ENCODE results near the gene HMGN2. TPM values are rescaled to one million over a fixed set of nuclear protein-coding genes. Genes with fewer than 3 reads are reported as not detected.
A peak's percentile ranks its signal among the peaks of the same experiment; 100 is the strongest.

HMGN2 gene
- total and polyA plus RNA-seq, 2 experiments from 2014 or later, result 330 to 1,122 TPM

DNA sequence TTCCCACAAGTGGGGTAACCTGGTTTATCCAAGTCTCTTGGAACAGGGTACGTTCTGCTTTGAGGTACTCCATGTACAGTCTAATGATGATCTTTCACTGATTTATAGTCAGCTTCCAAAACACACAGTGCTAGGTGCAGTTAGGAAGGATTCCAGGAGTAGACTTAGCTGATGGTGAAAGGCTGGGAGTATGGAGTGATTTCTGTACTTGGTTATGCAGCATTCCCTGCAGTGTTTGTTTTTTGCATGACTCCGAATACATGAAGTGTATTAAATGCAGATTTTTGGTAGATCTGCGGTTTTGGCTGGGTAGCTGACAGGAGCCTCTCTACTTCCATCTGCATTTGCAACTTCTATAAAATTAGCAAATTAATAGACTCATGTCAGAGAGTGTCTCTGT lies 3.7 kb downstream of the HMGN2 start:
- peaks cover 27% of the 10 kb centered on the region for H4K20me1 ChIP-seq (replicated peaks; ENCODE audit: insufficient read depth)
- H3K27me3 ChIP-seq (ENCODE audit: insufficient read depth), result peaks cover 4% of the 10 kb centered on the region; the same call in 1 of the 2 replicates
- H3K4me2 ChIP-seq, result no peak overlapping the region
- H2AFZ ChIP-seq, result no peak overlapping the region
- H3K79me2 ChIP-seq (replicated peaks; ENCODE audit: insufficient read depth), result peaks cover 23% of the 10 kb centered on the region
- H3K4me3 ChIP-seq, result no peak overlapping the region
- H3K36me3 ChIP-seq (ENCODE audit: insufficient read depth), result peaks cover 44% of the 10 kb centered on the region
- H3K4me1 ChIP-seq (ENCODE audit: insufficient read depth), result peaks cover 15% of the 10 kb centered on the region
- H3F3A ChIP-seq (replicated peaks; ENCODE audit: low read depth), result peaks cover 47% of the 10 kb centered on the region
- Mint-ChIP-seq H3K27me3 (ENCODE audit: insufficient read depth, low read depth, poor library complexity) (peaks cover 23% of the 10 kb centered on the region), H3K36me3 (ENCODE audit: low read depth) (peaks cover 55% of the 10 kb centered on the region), H3K4me3 (no peak overlapping the region), H3K4me1 (peaks cover 24% of the 10 kb centered on the region), H3K27ac (no peak overlapping the region), H3K9me3 (peaks cover 3% of the 10 kb centered on the region; the same call in 1 of the 3 replicates)
- TF ChIP-seq POLR2AphosphoS5 (IDR thresholded peaks at IDR 0.05; ENCODE audit: low read depth), result no peak
- TF ChIP-seq STAT1 (IDR thresholded peaks at IDR 0.05; ENCODE audit: unreplicated experiment), result no peak
- no peak for TF ChIP-seq ZNF331 (CRISPR knock-in tag; IDR thresholded peaks at IDR 0.05; ENCODE audit: low read depth)
- TF ChIP-seq, protein P1, sequence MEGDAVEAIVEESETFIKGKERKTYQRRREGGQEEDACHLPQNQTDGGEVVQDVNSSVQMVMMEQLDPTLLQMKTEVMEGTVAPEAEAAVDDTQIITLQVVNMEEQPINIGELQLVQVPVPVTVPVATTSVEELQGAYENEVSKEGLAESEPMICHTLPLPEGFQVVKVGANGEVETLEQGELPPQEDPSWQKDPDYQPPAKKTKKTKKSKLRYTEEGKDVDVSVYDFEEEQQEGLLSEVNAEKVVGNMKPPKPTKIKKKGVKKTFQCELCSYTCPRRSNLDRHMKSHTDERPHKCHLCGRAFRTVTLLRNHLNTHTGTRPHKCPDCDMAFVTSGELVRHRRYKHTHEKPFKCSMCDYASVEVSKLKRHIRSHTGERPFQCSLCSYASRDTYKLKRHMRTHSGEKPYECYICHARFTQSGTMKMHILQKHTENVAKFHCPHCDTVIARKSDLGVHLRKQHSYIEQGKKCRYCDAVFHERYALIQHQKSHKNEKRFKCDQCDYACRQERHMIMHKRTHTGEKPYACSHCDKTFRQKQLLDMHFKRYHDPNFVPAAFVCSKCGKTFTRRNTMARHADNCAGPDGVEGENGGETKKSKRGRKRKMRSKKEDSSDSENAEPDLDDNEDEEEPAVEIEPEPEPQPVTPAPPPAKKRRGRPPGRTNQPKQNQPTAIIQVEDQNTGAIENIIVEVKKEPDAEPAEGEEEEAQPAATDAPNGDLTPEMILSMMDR (conservative IDR thresholded peaks at IDR 0.05; ENCODE audit: low read depth in 2 of 2), result no peak
- TF ChIP-seq NANOG (IDR thresholded peaks at IDR 0.05; ENCODE audit: borderline replicate concordance), result no peak
- TF ChIP-seq JUNB (IDR thresholded peaks at IDR 0.05; ENCODE audit: unreplicated experiment), result no peak
- TF ChIP-seq EZH2 (IDR thresholded peaks at IDR 0.05; ENCODE audit: low read depth, unreplicated experiment), result no peak
- TF ChIP-seq, protein P2, sequence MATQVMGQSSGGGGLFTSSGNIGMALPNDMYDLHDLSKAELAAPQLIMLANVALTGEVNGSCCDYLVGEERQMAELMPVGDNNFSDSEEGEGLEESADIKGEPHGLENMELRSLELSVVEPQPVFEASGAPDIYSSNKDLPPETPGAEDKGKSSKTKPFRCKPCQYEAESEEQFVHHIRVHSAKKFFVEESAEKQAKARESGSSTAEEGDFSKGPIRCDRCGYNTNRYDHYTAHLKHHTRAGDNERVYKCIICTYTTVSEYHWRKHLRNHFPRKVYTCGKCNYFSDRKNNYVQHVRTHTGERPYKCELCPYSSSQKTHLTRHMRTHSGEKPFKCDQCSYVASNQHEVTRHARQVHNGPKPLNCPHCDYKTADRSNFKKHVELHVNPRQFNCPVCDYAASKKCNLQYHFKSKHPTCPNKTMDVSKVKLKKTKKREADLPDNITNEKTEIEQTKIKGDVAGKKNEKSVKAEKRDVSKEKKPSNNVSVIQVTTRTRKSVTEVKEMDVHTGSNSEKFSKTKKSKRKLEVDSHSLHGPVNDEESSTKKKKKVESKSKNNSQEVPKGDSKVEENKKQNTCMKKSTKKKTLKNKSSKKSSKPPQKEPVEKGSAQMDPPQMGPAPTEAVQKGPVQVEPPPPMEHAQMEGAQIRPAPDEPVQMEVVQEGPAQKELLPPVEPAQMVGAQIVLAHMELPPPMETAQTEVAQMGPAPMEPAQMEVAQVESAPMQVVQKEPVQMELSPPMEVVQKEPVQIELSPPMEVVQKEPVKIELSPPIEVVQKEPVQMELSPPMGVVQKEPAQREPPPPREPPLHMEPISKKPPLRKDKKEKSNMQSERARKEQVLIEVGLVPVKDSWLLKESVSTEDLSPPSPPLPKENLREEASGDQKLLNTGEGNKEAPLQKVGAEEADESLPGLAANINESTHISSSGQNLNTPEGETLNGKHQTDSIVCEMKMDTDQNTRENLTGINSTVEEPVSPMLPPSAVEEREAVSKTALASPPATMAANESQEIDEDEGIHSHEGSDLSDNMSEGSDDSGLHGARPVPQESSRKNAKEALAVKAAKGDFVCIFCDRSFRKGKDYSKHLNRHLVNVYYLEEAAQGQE (IDR thresholded peaks at IDR 0.05; ENCODE audit: unreplicated experiment), result no peak
- no peak for TF ChIP-seq ZNF114 (CRISPR knock-in tag; IDR thresholded peaks at IDR 0.05)
- TF ChIP-seq, protein P3, sequence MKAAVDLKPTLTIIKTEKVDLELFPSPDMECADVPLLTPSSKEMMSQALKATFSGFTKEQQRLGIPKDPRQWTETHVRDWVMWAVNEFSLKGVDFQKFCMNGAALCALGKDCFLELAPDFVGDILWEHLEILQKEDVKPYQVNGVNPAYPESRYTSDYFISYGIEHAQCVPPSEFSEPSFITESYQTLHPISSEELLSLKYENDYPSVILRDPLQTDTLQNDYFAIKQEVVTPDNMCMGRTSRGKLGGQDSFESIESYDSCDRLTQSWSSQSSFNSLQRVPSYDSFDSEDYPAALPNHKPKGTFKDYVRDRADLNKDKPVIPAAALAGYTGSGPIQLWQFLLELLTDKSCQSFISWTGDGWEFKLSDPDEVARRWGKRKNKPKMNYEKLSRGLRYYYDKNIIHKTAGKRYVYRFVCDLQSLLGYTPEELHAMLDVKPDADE (IDR thresholded peaks at IDR 0.05), result no peak
- TF ChIP-seq CREB1 (CRISPR knock-in tag; IDR thresholded peaks at IDR 0.05; ENCODE audit: low read depth), result no peak
- TF ChIP-seq EZH2phosphoT487 (IDR thresholded peaks at IDR 0.05; ENCODE audit: unreplicated experiment), result no peak
- TF ChIP-seq, protein P4, sequence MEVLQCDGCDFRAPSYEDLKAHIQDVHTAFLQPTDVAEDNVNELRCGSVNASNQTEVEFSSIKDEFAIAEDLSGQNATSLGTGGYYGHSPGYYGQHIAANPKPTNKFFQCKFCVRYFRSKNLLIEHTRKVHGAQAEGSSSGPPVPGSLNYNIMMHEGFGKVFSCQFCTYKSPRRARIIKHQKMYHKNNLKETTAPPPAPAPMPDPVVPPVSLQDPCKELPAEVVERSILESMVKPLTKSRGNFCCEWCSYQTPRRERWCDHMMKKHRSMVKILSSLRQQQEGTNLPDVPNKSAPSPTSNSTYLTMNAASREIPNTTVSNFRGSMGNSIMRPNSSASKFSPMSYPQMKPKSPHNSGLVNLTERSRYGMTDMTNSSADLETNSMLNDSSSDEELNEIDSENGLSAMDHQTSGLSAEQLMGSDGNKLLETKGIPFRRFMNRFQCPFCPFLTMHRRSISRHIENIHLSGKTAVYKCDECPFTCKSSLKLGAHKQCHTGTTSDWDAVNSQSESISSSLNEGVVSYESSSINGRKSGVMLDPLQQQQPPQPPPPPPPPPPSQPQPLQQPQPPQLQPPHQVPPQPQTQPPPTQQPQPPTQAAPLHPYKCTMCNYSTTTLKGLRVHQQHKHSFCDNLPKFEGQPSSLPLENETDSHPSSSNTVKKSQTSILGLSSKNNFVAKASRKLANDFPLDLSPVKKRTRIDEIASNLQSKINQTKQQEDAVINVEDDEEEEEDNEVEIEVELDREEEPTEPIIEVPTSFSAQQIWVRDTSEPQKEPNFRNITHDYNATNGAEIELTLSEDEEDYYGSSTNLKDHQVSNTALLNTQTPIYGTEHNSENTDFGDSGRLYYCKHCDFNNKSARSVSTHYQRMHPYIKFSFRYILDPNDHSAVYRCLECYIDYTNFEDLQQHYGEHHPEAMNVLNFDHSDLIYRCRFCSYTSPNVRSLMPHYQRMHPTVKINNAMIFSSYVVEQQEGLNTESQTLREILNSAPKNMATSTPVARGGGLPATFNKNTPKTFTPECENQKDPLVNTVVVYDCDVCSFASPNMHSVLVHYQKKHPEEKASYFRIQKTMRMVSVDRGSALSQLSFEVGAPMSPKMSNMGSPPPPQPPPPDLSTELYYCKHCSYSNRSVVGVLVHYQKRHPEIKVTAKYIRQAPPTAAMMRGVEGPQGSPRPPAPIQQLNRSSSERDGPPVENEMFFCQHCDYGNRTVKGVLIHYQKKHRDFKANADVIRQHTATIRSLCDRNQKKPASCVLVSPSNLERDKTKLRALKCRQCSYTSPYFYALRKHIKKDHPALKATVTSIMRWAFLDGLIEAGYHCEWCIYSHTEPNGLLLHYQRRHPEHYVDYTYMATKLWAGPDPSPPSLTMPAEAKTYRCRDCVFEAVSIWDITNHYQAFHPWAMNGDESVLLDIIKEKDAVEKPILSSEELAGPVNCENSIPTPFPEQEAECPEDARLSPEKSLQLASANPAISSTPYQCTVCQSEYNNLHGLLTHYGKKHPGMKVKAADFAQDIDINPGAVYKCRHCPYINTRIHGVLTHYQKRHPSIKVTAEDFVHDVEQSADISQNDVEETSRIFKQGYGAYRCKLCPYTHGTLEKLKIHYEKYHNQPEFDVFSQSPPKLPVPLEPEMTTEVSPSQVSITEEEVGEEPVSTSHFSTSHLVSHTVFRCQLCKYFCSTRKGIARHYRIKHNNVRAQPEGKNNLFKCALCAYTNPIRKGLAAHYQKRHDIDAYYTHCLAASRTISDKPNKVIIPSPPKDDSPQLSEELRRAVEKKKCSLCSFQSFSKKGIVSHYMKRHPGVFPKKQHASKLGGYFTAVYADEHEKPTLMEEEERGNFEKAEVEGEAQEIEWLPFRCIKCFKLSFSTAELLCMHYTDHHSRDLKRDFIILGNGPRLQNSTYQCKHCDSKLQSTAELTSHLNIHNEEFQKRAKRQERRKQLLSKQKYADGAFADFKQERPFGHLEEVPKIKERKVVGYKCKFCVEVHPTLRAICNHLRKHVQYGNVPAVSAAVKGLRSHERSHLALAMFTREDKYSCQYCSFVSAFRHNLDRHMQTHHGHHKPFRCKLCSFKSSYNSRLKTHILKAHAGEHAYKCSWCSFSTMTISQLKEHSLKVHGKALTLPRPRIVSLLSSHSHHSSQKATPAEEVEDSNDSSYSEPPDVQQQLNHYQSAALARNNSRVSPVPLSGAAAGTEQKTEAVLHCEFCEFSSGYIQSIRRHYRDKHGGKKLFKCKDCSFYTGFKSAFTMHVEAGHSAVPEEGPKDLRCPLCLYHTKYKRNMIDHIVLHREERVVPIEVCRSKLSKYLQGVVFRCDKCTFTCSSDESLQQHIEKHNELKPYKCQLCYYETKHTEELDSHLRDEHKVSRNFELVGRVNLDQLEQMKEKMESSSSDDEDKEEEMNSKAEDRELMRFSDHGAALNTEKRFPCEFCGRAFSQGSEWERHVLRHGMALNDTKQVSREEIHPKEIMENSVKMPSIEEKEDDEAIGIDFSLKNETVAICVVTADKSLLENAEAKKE (CRISPR knock-in tag; IDR thresholded peaks at IDR 0.05), result no peak
- DNase-seq (ENCODE audit: low spot score), result no peak
- no peak for ATAC-seq
- no peaks in the 10 kb centered on the region for H3K9me2 ChIP-seq (ENCODE audit: insufficient read depth)
- 0 out of 2 replicates have a peak overlapping the region, but pooled peaks have one; percentile 74 for H3K27ac ChIP-seq (ENCODE audit: low read depth)
